Neuronal stem cell (in vitro differentiated cells): ENCODE results near the gene PEX5L.

Experiments
- DNase-seq: peaks from one replicate; pipeline ENCODE4 v3.0.0-alpha.2; 2013; ENCODE audit warnings: low spot score
- H2AFZ ChIP-seq: one replicate; pipeline ENCODE4 v1.6.1; 2013; ENCODE audit warnings: mild to moderate bottlenecking, low read length, inconsistent platforms
- H2AK5ac ChIP-seq: 2 replicates; pipeline ENCODE4 v1.6.1; 2013; ENCODE audit warnings: low read depth, mild to moderate bottlenecking, inconsistent platforms, low read length, moderate library complexity, mixed read lengths
- H2BK120ac ChIP-seq: 2 replicates; pipeline ENCODE4 v1.6.1; 2013; ENCODE audit warnings: low read depth, mild to moderate bottlenecking, inconsistent platforms, low read length, moderate library complexity, mixed read lengths
- H2BK12ac ChIP-seq: one replicate; pipeline ENCODE4 v1.6.1; 2013; ENCODE audit warnings: low read length, inconsistent platforms
- H2BK15ac ChIP-seq: 2 replicates; pipeline ENCODE4 v1.6.1; 2013; ENCODE audit warnings: mild to moderate bottlenecking, low read length, inconsistent platforms, mixed read lengths
- H2BK5ac ChIP-seq: one replicate; pipeline ENCODE4 v1.6.1; 2013; ENCODE audit warnings: inconsistent platforms, mild to moderate bottlenecking, low read length, moderate library complexity
- H3K14ac ChIP-seq: one replicate; pipeline ENCODE4 v1.6.1; 2013; ENCODE audit warnings: low read length, inconsistent platforms
- H3K18ac ChIP-seq: 2 replicates; pipeline ENCODE4 v1.6.1; 2013; ENCODE audit warnings: low read length, inconsistent platforms
- H3K23ac ChIP-seq: 2 replicates; pipeline ENCODE4 v1.6.1; 2013; ENCODE audit warnings: low read depth, mild to moderate bottlenecking, mixed read lengths, low read length, inconsistent platforms; ENCODE audit not compliant: poor library complexity
- H3K27ac ChIP-seq: replicated peaks from 3 replicates; pipeline ENCODE4 v1.5.1; 2013; ENCODE audit warnings: low read length, inconsistent platforms
- H3K27me3 ChIP-seq, 3 experiments: 2 replicates each; pipeline ENCODE4 v1.6.1; 2013; ENCODE audit warnings: low read length in 3 of 3, mild to moderate bottlenecking in 2 of 3, inconsistent platforms in 1 of 3, low read depth in 1 of 3, mixed read lengths in 1 of 3, moderate library complexity in 1 of 3; ENCODE audit not compliant: control insufficient read depth in 3 of 3, insufficient read depth in 3 of 3
- H3K36me3 ChIP-seq, 2 donors: replicated peaks in 1 of 2; 2 replicates each; pipeline ENCODE4 v1.6.1; 2013; ENCODE audit warnings: low read length in 2 of 2; ENCODE audit not compliant: control insufficient read depth in 2 of 2, insufficient read depth in 2 of 2
- H3K4ac ChIP-seq: 2 replicates; pipeline ENCODE4 v1.6.1; 2013; ENCODE audit warnings: inconsistent platforms, mild to moderate bottlenecking, low read length, moderate library complexity
- H3K4me1 ChIP-seq, 2 donors: 1 replicate in 1 of 2; 2 replicates in 1 of 2; pipeline ENCODE4 v1.6.1; 2013; ENCODE audit warnings: low read length in 2 of 2, low read depth in 1 of 2; ENCODE audit not compliant: control insufficient read depth in 2 of 2, insufficient read depth in 1 of 2
- H3K4me2 ChIP-seq: one replicate; pipeline ENCODE4 v1.6.1; 2013; ENCODE audit warnings: mild to moderate bottlenecking, low read length, inconsistent platforms; ENCODE audit not compliant: insufficient read depth, poor library complexity, severe bottlenecking
- H3K4me3 ChIP-seq, 2 donors: 2 replicates each; pipeline ENCODE4 v1.5.1; 2013; ENCODE audit warnings: low read length in 2 of 2, mild to moderate bottlenecking in 2 of 2, inconsistent platforms in 1 of 2, moderate library complexity in 1 of 2
- H3K79me1 ChIP-seq: one replicate; pipeline ENCODE4 v1.6.1; 2013; ENCODE audit warnings: low read depth, mild to moderate bottlenecking, inconsistent platforms, low read length, moderate library complexity
- H3K9ac ChIP-seq: one replicate; pipeline ENCODE4 v1.6.1; 2013; ENCODE audit warnings: mild to moderate bottlenecking, low read depth, low read length, inconsistent platforms; ENCODE audit not compliant: poor library complexity
- H3K9me3 ChIP-seq, 2 donors: replicated peaks in 1 of 2; 2 replicates each; pipeline versions ENCODE3 to v1.6.1; 2013; ENCODE audit warnings: low read length in 2 of 2, mild to moderate bottlenecking in 2 of 2, inconsistent platforms in 1 of 2, low read depth in 1 of 2, mixed read lengths in 1 of 2, moderate library complexity in 1 of 2; ENCODE audit not compliant: control insufficient read depth in 2 of 2, insufficient read depth in 1 of 2
- H4K8ac ChIP-seq: one replicate; pipeline ENCODE4 v1.6.1; 2013; ENCODE audit warnings: low read depth, mild to moderate bottlenecking, inconsistent platforms, low read length, moderate library complexity
- H4K91ac ChIP-seq: one replicate; pipeline ENCODE4 v1.6.1; 2013; ENCODE audit warnings: low read length, low read depth, mild to moderate bottlenecking, inconsistent platforms; ENCODE audit not compliant: poor library complexity
- WGBS, 2 donors: extraction: QIAGEN DNeasy Blood & Tissue Kit; methylation state at CpG; one replicate each; pipeline ENCODE4 v1.1.7; 2013; ENCODE audit warnings: missing lambda C conversion rate in 2 of 2, mixed read lengths in 1 of 2; ENCODE audit not compliant: insufficient read length in 2 of 2, insufficient replicate concordance in 1 of 2; ENCODE audit errors: extremely low coverage in 2 of 2; 5-methylcytosine and 5-hydroxymethylcytosine counted together

The PEX5L gene

GRCh38 chr3:179958143-179958542 is 78.6 kb downstream of the PEX5L start:
- H2BK12ac ChIP-seq = no peak overlapping the region

DNA sequence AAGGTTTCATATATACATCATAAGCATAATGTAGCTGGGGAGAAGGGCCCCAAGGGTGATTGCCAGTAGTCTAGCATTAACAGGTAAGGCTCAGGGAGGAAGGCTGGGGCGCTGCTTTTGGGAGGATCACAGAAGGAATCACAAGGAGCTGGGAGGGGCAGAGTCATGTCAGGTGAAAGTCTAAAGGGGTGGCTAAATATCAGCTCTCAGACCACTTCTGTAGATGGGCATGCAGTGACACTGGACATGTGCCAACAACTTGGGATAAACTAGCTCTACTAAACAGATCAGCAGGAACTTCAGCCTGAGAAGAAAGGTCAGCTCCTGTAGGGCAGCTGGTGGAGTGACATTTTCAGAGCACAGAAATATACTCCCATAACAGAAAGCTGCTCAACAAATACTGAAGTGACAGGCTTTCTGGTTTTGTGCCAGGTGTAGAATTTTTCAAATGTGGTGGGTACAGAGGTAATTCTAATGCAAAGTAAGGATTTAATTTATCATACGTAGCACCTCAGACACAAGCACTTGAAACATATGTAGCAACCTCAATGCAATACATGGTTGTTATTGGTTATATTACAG is 79.4 kb downstream of the PEX5L start:
- Histone ChIP-seq H4K8ac (no peak overlapping the region), H3K23ac (no peak overlapping the region), H3K4me1 (no peaks in the 10 kb centered on the region), H2BK120ac (no peak overlapping the region), H2BK15ac (no peak overlapping the region), H3K79me1 (no peaks in the 10 kb centered on the region), H3K4me3 (no peak overlapping the region), H3K9ac (no peak overlapping the region), H3K4me2 (no peak overlapping the region), H3K18ac (no peak overlapping the region), H3K27ac (no peak overlapping the region), H2AK5ac (no peak overlapping the region), H3K9me3 (no peaks in the 10 kb centered on the region), H3K36me3 (no peaks in the 10 kb centered on the region), H3K27me3 (no peaks in the 10 kb centered on the region), H2BK5ac (no peak overlapping the region), H2BK12ac (no peak overlapping the region), H4K91ac (no peak overlapping the region), H3K4ac (no peak overlapping the region), H2AFZ (no peak overlapping the region), H3K14ac (no peak overlapping the region)
- DNase-seq = no peak
- no CpG with 5 or more reads among the region's 2 CpGs for WGBS, 2 donors

More at GRCh38 chr3:179958143-179958542, 78.6 kb downstream of the PEX5L start:
- no peaks in the 10 kb centered on the region for H3K36me3 ChIP-seq
- H3K14ac ChIP-seq = no peak overlapping the region
- no peak overlapping the region for H4K91ac ChIP-seq
- H3K4me2 ChIP-seq = no peak overlapping the region
- no peak for DNase-seq
- H4K8ac ChIP-seq = no peak overlapping the region
- H3K9me3 ChIP-seq = no peaks in the 10 kb centered on the region
- no peaks in the 10 kb centered on the region for H3K79me1 ChIP-seq
- H3K9ac ChIP-seq = no peak overlapping the region
- H3K18ac ChIP-seq = no peak overlapping the region
- H3K4me1 ChIP-seq = no peaks in the 10 kb centered on the region
- H3K4me3 ChIP-seq = no peak overlapping the region
- no peak overlapping the region for H2AFZ ChIP-seq
- H2BK120ac ChIP-seq = no peak overlapping the region
- H3K23ac ChIP-seq = no peak overlapping the region
- H3K27ac ChIP-seq = no peak overlapping the region
- H2AK5ac ChIP-seq = no peak overlapping the region
- H3K4ac ChIP-seq = no peak overlapping the region
- no CpG with 5 or more reads among the region's 2 CpGs for WGBS, 2 donors
- H3K27me3 ChIP-seq = no peaks in the 10 kb centered on the region
- no peak overlapping the region for H2BK5ac ChIP-seq
- no peak overlapping the region for H2BK15ac ChIP-seq

DNA sequence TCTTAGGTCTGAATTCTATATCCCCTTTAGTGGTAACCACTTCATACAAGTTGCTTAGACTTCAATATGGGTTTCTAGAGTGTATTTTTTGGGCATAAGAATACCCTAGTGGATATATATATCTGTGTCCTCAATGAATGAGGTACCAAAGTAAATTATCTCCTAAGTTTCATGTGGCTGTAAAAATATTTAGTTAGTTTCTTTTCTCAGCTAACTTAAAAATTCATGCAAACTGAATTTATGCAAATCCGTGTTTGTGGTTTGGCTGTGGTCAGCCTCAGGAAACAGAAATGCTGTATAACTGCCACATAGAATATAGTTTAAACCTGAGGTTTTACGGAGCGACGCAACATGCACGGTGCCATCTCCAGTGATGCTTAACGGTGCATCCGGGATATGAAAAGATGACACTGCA is 80.3 kb downstream of the PEX5L start:
- no peak overlapping the region for H3K4me2 ChIP-seq
- no peak for DNase-seq
- no peaks in the 10 kb centered on the region for H3K27me3 ChIP-seq
- H3K14ac ChIP-seq = no peak overlapping the region
- H2BK12ac ChIP-seq = no peak overlapping the region
- no peak overlapping the region for H3K23ac ChIP-seq
- H2BK5ac ChIP-seq = no peak overlapping the region
- no peak overlapping the region for H3K9ac ChIP-seq
- no peak overlapping the region for H4K91ac ChIP-seq
- no peak overlapping the region for H3K18ac ChIP-seq
- H2AFZ ChIP-seq = no peak overlapping the region
- no peak overlapping the region for H3K4me3 ChIP-seq
- no peak overlapping the region for H3K27ac ChIP-seq
- no peak overlapping the region for H2AK5ac ChIP-seq
- no peaks in the 10 kb centered on the region for H3K36me3 ChIP-seq
- H2BK15ac ChIP-seq = no peak overlapping the region
- H3K79me1 ChIP-seq = no peaks in the 10 kb centered on the region
- H3K9me3 ChIP-seq = no peaks in the 10 kb centered on the region
- H2BK120ac ChIP-seq = no peak overlapping the region
- no CpG with 5 or more reads among the region's 7 CpGs for WGBS, 2 donors
- no peak overlapping the region for H3K4ac ChIP-seq
- H3K4me1 ChIP-seq = no peaks in the 10 kb centered on the region
- no peak overlapping the region for H4K8ac ChIP-seq

DNA sequence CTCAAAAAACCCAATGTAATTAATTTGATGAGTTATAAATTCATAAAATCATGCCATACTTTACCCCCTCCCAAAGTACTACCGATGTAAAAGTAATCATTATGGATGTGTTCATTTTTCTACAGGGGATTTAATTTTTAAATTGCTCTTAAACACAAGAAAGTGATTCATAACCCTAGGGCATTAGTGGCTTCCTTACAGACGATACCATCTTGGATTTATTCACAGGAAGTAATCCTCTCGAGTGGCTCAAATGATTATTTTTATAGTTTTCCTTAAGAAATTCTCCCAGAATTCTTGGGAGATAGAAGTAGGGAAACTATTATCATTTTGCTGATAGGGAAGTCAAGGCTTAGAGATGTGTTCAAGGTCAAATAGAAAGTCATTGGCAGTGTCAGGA is 80.9 kb downstream of the PEX5L start:
- Histone ChIP-seq H2BK120ac (no peak overlapping the region), H2BK12ac (no peak overlapping the region), H4K8ac (no peak overlapping the region), H3K4me3 (no peak overlapping the region), H3K18ac (no peak overlapping the region), H3K27ac (no peak overlapping the region), H3K79me1 (no peaks in the 10 kb centered on the region), H3K4ac (no peak overlapping the region), H3K9me3 (no peaks in the 10 kb centered on the region), H2AFZ (no peak overlapping the region), H3K23ac (no peak overlapping the region), H3K4me2 (no peak overlapping the region), H2BK5ac (no peak overlapping the region), H4K91ac (no peak overlapping the region), H3K14ac (no peak overlapping the region), H3K9ac (no peak overlapping the region), H2BK15ac (no peak overlapping the region), H3K36me3 (no peaks in the 10 kb centered on the region), H3K4me1 (no peaks in the 10 kb centered on the region), H2AK5ac (no peak overlapping the region), H3K27me3 (no peaks in the 10 kb centered on the region)
- WGBS, 2 donors = no CpG with 5 or more reads among the region's 3 CpGs
- no peak for DNase-seq
